SU-DHL-6 (cell line): ENCODE data around the gene ME3.
A peak's percentile ranks its signal among the peaks of the same experiment; 100 is the strongest.

Source experiments
- H2AFZ ChIP-seq: fragments of 200-600 bp; sonication (generic); 2 replicates; pipeline ENCODE4 v1.6.1; 2014; ENCODE audit warnings: low read depth, mild to moderate bottlenecking, moderate library complexity, mixed read lengths, antibody characterized with exemption, low read length; ENCODE audit not compliant: severe bottlenecking
- H3F3A ChIP-seq: fragments of 200-600 bp; shearing (Covaris generic); 2 replicates; pipeline ENCODE4 v1.6.0; 2016; ENCODE audit warnings: antibody characterized with exemption, mild to moderate bottlenecking; ENCODE audit not compliant: insufficient read depth
- H3K27ac ChIP-seq: fragments of 200-600 bp; sonication (generic); 2 replicates; pipeline ENCODE4 v1.5.1; 2016; ENCODE audit warnings: low read depth, mild to moderate bottlenecking, low read length, moderate library complexity, mixed read lengths
- H3K27me3 ChIP-seq: fragments of 200-600 bp; sonication (generic), shearing (Covaris generic); 2 replicates; pipeline ENCODE4 v1.6.0; 2014; ENCODE audit warnings: mild to moderate bottlenecking, low read length
- H3K36me3 ChIP-seq: fragments of 200-600 bp; sonication (generic); 2 replicates; pipeline ENCODE4 v1.6.1; 2014; ENCODE audit warnings: mild to moderate bottlenecking, low read length, mixed read lengths
- H3K4me2 ChIP-seq: fragments of 300-600, 200-600 bp; shearing (Covaris generic), sonication (generic); 2 replicates; pipeline ENCODE4 v1.6.0; 2014; ENCODE audit warnings: low read length, low read depth, mild to moderate bottlenecking; ENCODE audit not compliant: poor library complexity, severe bottlenecking
- H3K4me3 ChIP-seq: fragments of 200-600 bp; sonication (generic); 2 replicates; pipeline ENCODE4 v1.5.1; 2014; ENCODE audit warnings: antibody characterized with exemption, low read length, mild to moderate bottlenecking, mixed read lengths; ENCODE audit not compliant: insufficient read depth, poor library complexity, severe bottlenecking
- H3K79me2 ChIP-seq: fragments of 200-600 bp; sonication (generic); 2 replicates; pipeline ENCODE4 v1.6.1; 2014; ENCODE audit warnings: mild to moderate bottlenecking, low read length, moderate library complexity; ENCODE audit not compliant: insufficient read depth
- H3K9ac ChIP-seq: fragments of 200-600 bp; sonication (generic); 2 replicates; pipeline ENCODE4 v1.7.0; 2014; ENCODE audit warnings: mild to moderate bottlenecking, low read length
- H3K9me2 ChIP-seq: fragments of 200-600 bp; sonication (generic); replicated peaks from 2 replicates; pipeline ENCODE4 v1.6.1; 2014; ENCODE audit warnings: low read length; ENCODE audit not compliant: insufficient read depth
- H3K9me3 ChIP-seq: fragments of 200-600 bp; sonication (generic); 2 replicates; pipeline ENCODE4 v1.6.1; 2014; ENCODE audit warnings: low read length, mixed read lengths; ENCODE audit not compliant: insufficient read depth
- H4K20me1 ChIP-seq: fragments of 200-600 bp; sonication (generic); 2 replicates; pipeline ENCODE4 v1.6.1; 2014; ENCODE audit warnings: low read depth, mild to moderate bottlenecking, antibody characterized with exemption, low read length, moderate library complexity, mixed read lengths
- EZH2phosphoT487 ChIP-seq: fragments of 200-600 bp; sonication (generic), shearing (Covaris generic); conservative IDR thresholded peaks from 2 replicates; pipeline ENCODE4 v1.6.1; 2018; ENCODE audit warnings: mild to moderate bottlenecking, antibody characterized with exemption, low read length, moderate library complexity, mixed read lengths
- TF ChIP-seq, protein P1 (sequence below): fragments of 200-600 bp; sonication (generic); IDR thresholded peaks from one replicate; pipeline ENCODE4 v1.5.1; 2017; ENCODE audit warnings: antibody characterized with exemption, mild to moderate bottlenecking, low read length, moderate library complexity; ENCODE audit not compliant: insufficient read depth, poor library complexity, severe bottlenecking

Gene ME3

GRCh38 chr11:86680716-86681482 is 8.5 kb upstream of the ME3 start:
- no peaks in the 10 kb centered on the region for H3K9me2 ChIP-seq
- no peak overlapping the region for H3K27ac ChIP-seq
- H3K4me3 ChIP-seq = no peak overlapping the region
- H3K9me3 ChIP-seq = no peaks in the 10 kb centered on the region
- no peaks in the 10 kb centered on the region for H3K27me3 ChIP-seq
- no peak overlapping the region for H3K9ac ChIP-seq
- H3K79me2 ChIP-seq = no peaks in the 10 kb centered on the region
- H3F3A ChIP-seq = no peaks in the 10 kb centered on the region
- H3K36me3 ChIP-seq = no peaks in the 10 kb centered on the region
- H4K20me1 ChIP-seq = no peaks in the 10 kb centered on the region
- H2AFZ ChIP-seq = no peak overlapping the region
- TF ChIP-seq, protein P1, sequence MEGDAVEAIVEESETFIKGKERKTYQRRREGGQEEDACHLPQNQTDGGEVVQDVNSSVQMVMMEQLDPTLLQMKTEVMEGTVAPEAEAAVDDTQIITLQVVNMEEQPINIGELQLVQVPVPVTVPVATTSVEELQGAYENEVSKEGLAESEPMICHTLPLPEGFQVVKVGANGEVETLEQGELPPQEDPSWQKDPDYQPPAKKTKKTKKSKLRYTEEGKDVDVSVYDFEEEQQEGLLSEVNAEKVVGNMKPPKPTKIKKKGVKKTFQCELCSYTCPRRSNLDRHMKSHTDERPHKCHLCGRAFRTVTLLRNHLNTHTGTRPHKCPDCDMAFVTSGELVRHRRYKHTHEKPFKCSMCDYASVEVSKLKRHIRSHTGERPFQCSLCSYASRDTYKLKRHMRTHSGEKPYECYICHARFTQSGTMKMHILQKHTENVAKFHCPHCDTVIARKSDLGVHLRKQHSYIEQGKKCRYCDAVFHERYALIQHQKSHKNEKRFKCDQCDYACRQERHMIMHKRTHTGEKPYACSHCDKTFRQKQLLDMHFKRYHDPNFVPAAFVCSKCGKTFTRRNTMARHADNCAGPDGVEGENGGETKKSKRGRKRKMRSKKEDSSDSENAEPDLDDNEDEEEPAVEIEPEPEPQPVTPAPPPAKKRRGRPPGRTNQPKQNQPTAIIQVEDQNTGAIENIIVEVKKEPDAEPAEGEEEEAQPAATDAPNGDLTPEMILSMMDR = no peak
- TF ChIP-seq EZH2phosphoT487 = no peak
- no peak overlapping the region for H3K4me2 ChIP-seq

DNA sequence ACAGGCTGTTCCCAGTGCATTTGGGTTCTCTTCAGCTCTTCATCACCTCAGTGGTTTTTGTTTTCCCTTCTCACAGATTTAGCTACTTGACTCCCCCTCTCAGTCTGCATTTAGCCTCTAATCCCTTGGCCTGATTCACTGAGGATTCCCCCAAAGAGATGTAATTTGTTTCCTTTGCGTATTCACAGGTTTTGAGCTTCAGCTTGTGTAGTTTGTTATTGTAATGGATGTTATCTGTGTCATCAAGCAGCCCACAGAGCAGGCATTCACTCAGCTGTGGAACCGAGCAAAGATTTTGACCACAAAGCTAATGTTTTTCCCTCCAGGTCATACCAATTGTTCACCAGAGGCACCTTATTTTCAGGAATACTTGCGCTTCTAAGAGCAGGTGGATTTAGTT is 6.4 kb upstream of the ME3 start:
- H3K4me3 ChIP-seq = no peak overlapping the region
- H3F3A ChIP-seq = no peaks in the 10 kb centered on the region
- H3K9me2 ChIP-seq = no peaks in the 10 kb centered on the region
- H3K4me2 ChIP-seq = no peak overlapping the region
- no peaks in the 10 kb centered on the region for H3K36me3 ChIP-seq
- H3K79me2 ChIP-seq = no peaks in the 10 kb centered on the region
- H3K9me3 ChIP-seq = no peaks in the 10 kb centered on the region
- H3K27me3 ChIP-seq = no peaks in the 10 kb centered on the region
- H2AFZ ChIP-seq = no peak overlapping the region
- no peaks in the 10 kb centered on the region for H4K20me1 ChIP-seq
- TF ChIP-seq EZH2phosphoT487 = no peak
- H3K27ac ChIP-seq = no peak overlapping the region
- H3K9ac ChIP-seq = no peak overlapping the region

DNA sequence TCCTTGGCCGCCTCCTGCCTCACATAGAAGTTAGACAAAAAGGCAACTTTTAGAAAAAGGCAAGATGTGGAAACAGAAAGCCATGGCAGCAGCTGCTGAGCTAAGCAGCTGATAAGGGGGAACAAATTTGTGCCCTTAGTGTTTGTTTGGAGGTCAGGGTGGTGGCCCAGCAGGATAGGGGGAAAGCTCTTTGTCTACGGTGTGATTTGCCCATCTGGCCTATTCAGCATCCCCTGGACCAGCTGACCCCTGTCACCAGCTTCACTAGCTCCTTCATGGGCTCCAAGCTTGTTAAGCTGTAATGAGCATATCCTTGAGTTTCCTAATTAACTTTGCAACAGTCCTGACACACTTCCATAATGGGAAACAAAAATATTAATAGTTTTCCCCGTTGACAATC is 5.9 kb upstream of the ME3 start:
- Histone ChIP-seq H4K20me1 (no peaks in the 10 kb centered on the region), H3K4me3 (no peak overlapping the region), H3K4me2 (no peak overlapping the region), H3K27ac (no peak overlapping the region), H3K79me2 (no peaks in the 10 kb centered on the region), H3K36me3 (no peaks in the 10 kb centered on the region), H3F3A (no peaks in the 10 kb centered on the region), H3K9me3 (no peaks in the 10 kb centered on the region), H3K9ac (no peak overlapping the region), H3K9me2 (no peaks in the 10 kb centered on the region), H2AFZ (no peak overlapping the region), H3K27me3 (no peaks in the 10 kb centered on the region)
- no peak for TF ChIP-seq EZH2phosphoT487
- TF ChIP-seq, protein P1 = no peak

DNA sequence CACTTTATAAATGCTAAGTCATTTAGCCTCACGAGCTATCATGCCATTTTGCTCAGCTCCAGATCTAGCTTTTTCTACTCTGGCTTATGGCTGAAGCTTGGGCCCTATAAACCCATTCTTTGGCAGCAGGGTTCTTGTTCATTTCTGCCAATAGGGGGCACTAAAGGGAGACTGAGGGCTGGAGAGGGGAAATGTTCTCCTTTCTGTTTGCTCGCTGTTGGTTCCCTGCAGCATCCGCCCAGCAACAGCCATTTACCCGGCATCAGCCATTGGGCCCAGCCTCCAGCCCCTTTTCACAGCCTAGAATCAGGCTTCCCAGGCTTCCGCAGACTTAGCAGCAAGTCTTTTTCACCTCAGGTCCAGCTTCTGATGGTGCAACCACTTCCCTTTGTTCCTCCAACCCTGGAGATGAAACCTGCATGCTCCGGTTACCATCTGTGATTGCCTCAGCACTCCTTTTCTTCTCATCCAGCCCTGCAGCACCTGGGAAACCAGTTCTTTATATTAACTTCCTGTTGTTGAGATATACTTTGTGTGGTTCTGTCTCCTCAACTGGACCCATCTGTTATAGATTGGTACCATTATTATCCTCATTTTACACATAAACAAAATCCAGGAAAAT is 4.2 kb upstream of the ME3 start:
- Histone ChIP-seq H3K36me3 (no peaks in the 10 kb centered on the region), H2AFZ (no peak overlapping the region), H3K79me2 (no peaks in the 10 kb centered on the region), H3K27me3 (no peaks in the 10 kb centered on the region), H3K4me3 (no peak overlapping the region), H3K4me2 (no peak overlapping the region), H3K9me2 (no peaks in the 10 kb centered on the region), H3K9me3 (no peaks in the 10 kb centered on the region), H3K9ac (no peak overlapping the region), H3K27ac (no peak overlapping the region), H4K20me1 (no peaks in the 10 kb centered on the region), H3F3A (no peaks in the 10 kb centered on the region)
- TF ChIP-seq, protein P1 = peak; percentile 27
- TF ChIP-seq EZH2phosphoT487 = no peak
